ENCODE measurements around the gene DDOST. TPM values are rescaled to one million over a fixed set of nuclear protein-coding genes. Genes with fewer than 3 reads are reported as not detected.

Gene DDOST
- total and polyA plus RNA-seq, 2 donors from 2014 or later: 146 to 206 TPM

DNA sequence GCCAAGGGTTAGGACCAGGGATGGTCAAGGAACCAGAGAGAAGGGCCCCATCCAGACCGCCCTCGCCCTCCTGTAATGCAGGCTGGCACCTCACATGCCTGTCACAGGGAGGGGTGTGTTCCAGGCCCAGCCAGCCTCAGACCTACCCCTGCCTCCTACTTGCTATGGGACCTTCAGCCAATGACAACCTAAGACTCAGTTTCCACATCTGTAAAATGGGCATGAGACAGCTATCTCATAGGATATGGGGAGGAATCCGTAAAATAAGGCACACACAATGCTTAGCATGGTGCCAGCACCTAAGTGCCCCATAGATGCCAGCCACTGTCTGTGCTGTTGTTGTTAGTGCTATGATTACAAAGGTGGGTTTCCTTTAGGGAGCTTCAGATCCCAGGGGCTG is 48.7 kb upstream of the DDOST start:
- FAIRE-seq (no peak), DNase-seq (no peak)
- Histone ChIP-seq H3K27me3 (ENCODE audit: control insufficient read depth, insufficient read depth, low read length) (no peaks in the 10 kb centered on the region), H3K36me3 (ENCODE audit: control insufficient read depth in 2 of 3, insufficient read depth in 3 of 3, low read length in 3 of 3) (no peaks in the 10 kb centered on the region), H3K27ac (ENCODE audit: low read depth in 2 of 2, low read length in 2 of 2) (no peak overlapping the region), H3K4me1 (ENCODE audit: control insufficient read depth in 2 of 3, insufficient read depth in 2 of 3, low read depth in 1 of 3, low read length in 3 of 3) (no peaks in the 10 kb centered on the region), H3K4me3 (ENCODE audit: low read length in 3 of 3) (no peak overlapping the region), H3K9me3 (ENCODE audit: control insufficient read depth in 2 of 3, insufficient read depth in 1 of 3, low read length in 3 of 3) (no peaks in the 10 kb centered on the region), H3K9ac (ENCODE audit: low read length in 3 of 3) (no peak overlapping the region)
- intact Hi-C loops (cut with DNase I): no loop called here
- TF ChIP-seq, protein P1, sequence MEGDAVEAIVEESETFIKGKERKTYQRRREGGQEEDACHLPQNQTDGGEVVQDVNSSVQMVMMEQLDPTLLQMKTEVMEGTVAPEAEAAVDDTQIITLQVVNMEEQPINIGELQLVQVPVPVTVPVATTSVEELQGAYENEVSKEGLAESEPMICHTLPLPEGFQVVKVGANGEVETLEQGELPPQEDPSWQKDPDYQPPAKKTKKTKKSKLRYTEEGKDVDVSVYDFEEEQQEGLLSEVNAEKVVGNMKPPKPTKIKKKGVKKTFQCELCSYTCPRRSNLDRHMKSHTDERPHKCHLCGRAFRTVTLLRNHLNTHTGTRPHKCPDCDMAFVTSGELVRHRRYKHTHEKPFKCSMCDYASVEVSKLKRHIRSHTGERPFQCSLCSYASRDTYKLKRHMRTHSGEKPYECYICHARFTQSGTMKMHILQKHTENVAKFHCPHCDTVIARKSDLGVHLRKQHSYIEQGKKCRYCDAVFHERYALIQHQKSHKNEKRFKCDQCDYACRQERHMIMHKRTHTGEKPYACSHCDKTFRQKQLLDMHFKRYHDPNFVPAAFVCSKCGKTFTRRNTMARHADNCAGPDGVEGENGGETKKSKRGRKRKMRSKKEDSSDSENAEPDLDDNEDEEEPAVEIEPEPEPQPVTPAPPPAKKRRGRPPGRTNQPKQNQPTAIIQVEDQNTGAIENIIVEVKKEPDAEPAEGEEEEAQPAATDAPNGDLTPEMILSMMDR (IDR thresholded peaks at IDR 0.05; ENCODE audit: borderline replicate concordance, extremely low read depth, insufficient read depth): no peak

DNA sequence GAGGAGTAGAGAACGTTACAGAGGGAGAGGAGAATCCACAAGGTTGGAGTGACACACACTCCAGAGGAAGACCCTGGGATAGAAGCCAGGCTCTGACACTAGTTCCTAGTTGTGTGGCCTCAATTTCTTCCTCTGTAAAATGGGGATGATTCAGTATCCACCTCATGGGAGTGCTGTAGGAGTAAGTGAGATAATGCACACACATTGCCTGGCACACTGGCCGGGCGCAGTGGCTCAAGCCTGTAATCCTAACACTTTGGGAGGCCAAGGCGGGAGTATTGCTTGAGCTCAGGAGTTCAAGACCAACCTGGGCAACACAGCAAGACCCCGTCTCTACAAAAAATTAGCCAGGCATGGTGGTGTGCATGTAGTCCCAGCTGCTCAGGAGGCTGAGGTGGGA is 47.7 kb upstream of the DDOST start:
- no peak overlapping the region for H3K9ac ChIP-seq (ENCODE audit: low read length in 3 of 3)
- DNase-seq (no peak), FAIRE-seq (no peak)
- H3K4me1 ChIP-seq (ENCODE audit: control insufficient read depth in 2 of 3, insufficient read depth in 2 of 3, low read depth in 1 of 3, low read length in 3 of 3): no peaks in the 10 kb centered on the region
- TF ChIP-seq, protein P1 (IDR thresholded peaks at IDR 0.05; ENCODE audit: borderline replicate concordance, extremely low read depth, insufficient read depth): no peak
- no peaks in the 10 kb centered on the region for H3K9me3 ChIP-seq (ENCODE audit: control insufficient read depth in 2 of 3, insufficient read depth in 1 of 3, low read length in 3 of 3)
- no peaks in the 10 kb centered on the region for H3K27me3 ChIP-seq (ENCODE audit: control insufficient read depth, insufficient read depth, low read length)
- no peaks in the 10 kb centered on the region for H3K36me3 ChIP-seq (ENCODE audit: control insufficient read depth in 2 of 3, insufficient read depth in 3 of 3, low read length in 3 of 3)
- intact Hi-C loops (cut with DNase I): no loop called here
- H3K27ac ChIP-seq (ENCODE audit: low read depth in 2 of 2, low read length in 2 of 2): no peak overlapping the region
- H3K4me3 ChIP-seq (ENCODE audit: low read length in 3 of 3): no peak overlapping the region

DNA sequence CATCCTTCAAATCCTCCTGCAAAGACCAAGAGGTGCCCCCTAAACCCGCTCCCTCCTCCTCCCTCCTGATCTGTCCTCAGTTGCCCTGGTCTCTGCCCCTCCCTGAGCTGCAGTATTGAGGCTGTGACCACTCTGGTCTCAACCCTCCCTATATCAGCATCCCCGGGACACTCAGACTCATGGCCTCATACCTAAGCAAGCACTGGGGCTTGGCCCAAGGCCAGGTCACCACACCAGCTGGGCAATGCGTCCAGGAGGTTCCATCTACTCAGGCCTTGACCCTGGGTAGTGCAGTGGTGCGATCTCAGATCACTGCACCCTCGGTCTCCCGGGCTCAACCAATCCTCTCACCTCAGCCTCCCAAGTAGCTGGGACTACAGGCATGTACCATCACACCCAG is 46.9 kb upstream of the DDOST start:
- Histone ChIP-seq H3K9ac (ENCODE audit: low read length in 3 of 3) (no peak overlapping the region), H3K4me3 (ENCODE audit: low read length in 3 of 3) (no peak overlapping the region), H3K9me3 (ENCODE audit: control insufficient read depth in 2 of 3, insufficient read depth in 1 of 3, low read length in 3 of 3) (no peaks in the 10 kb centered on the region), H3K36me3 (ENCODE audit: control insufficient read depth in 2 of 3, insufficient read depth in 3 of 3, low read length in 3 of 3) (no peaks in the 10 kb centered on the region), H3K4me1 (ENCODE audit: control insufficient read depth in 2 of 3, insufficient read depth in 2 of 3, low read depth in 1 of 3, low read length in 3 of 3) (no peaks in the 10 kb centered on the region), H3K27me3 (ENCODE audit: control insufficient read depth, insufficient read depth, low read length) (no peaks in the 10 kb centered on the region), H3K27ac (ENCODE audit: low read depth in 2 of 2, low read length in 2 of 2) (no peak overlapping the region)
- FAIRE-seq: no peak
- TF ChIP-seq, protein P1 (IDR thresholded peaks at IDR 0.05; ENCODE audit: borderline replicate concordance, extremely low read depth, insufficient read depth): no peak
- intact Hi-C loops (cut with DNase I): no loop called here
- no peak for DNase-seq

DNA sequence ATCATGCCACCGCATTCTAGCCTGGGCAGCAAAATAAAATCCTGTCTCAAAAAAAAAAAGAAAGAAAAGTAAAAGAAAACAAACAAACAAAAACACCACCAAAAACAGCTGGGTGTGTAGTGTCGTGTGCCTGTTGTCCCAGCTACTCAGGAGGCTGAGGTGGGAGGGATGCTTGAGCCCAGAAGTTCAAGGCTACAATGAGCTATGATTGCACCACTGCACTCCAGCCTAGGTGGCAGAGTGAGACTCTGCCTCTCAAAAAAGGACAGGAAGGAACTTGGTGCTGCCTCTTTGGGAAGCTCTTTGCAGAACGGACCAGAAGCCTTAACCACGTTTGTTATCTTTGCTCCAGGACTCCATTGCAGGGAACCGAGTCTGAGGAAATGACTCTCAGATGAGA is 45.7 kb upstream of the DDOST start:
- Histone ChIP-seq H3K9ac (ENCODE audit: low read length in 3 of 3) (no peak overlapping the region), H3K4me3 (ENCODE audit: low read length in 3 of 3) (no peak overlapping the region), H3K36me3 (ENCODE audit: control insufficient read depth in 2 of 3, insufficient read depth in 3 of 3, low read length in 3 of 3) (no peaks in the 10 kb centered on the region), H3K9me3 (ENCODE audit: control insufficient read depth in 2 of 3, insufficient read depth in 1 of 3, low read length in 3 of 3) (no peaks in the 10 kb centered on the region), H3K27me3 (ENCODE audit: control insufficient read depth, insufficient read depth, low read length) (no peaks in the 10 kb centered on the region), H3K4me1 (ENCODE audit: control insufficient read depth in 2 of 3, insufficient read depth in 2 of 3, low read depth in 1 of 3, low read length in 3 of 3) (no peaks in the 10 kb centered on the region), H3K27ac (ENCODE audit: low read depth in 2 of 2, low read length in 2 of 2) (no peak overlapping the region)
- FAIRE-seq: no peak
- intact Hi-C loops (cut with DNase I): no loop called here
- TF ChIP-seq, protein P1 (IDR thresholded peaks at IDR 0.05; ENCODE audit: borderline replicate concordance, extremely low read depth, insufficient read depth): no peak
- no peak for DNase-seq

Measured in kidney (tissue), 14 donors.